MM.1S (cell line): ENCODE data around the gene ZHX3.

ENCODE experiments used
- DNase-seq: peaks from one replicate; pipeline ENCODE4 v3.0.0-alpha.2; 2015
- H2AFZ ChIP-seq: fragments of 300-600 bp; sonication (generic); 2 replicates; pipeline ENCODE4 v1.6.0; 2016; ENCODE audit warnings: antibody characterized with exemption, low read length
- H3F3A ChIP-seq: fragments of 300-600 bp; sonication (generic); 2 replicates; pipeline ENCODE4 v1.6.1; 2016; ENCODE audit warnings: mild to moderate bottlenecking, antibody characterized with exemption, low read length, moderate library complexity, mixed read lengths; ENCODE audit not compliant: insufficient read depth
- H3K27ac ChIP-seq: fragments of 300-600 bp; sonication (generic); 2 replicates; pipeline ENCODE4 v1.5.1; 2016; ENCODE audit warnings: mild to moderate bottlenecking, low read length
- H3K27me3 ChIP-seq: fragments of 300-600 bp; sonication (generic); replicated peaks from 2 replicates; pipeline ENCODE4 v1.6.0; 2016; ENCODE audit warnings: low read length; ENCODE audit not compliant: insufficient read depth
- H3K36me3 ChIP-seq: fragments of 300-600 bp; sonication (generic); replicated peaks from 2 replicates; pipeline ENCODE4 v1.6.1; 2016; ENCODE audit warnings: mild to moderate bottlenecking, low read length, mixed read lengths; ENCODE audit not compliant: insufficient read depth
- H3K4me1 ChIP-seq: fragments of 300-600 bp; sonication (generic); 2 replicates; pipeline ENCODE4 v1.6.1; 2016; ENCODE audit warnings: low read length, mixed read lengths
- H3K4me2 ChIP-seq: fragments of 300-600 bp; sonication (generic); 2 replicates; pipeline ENCODE4 v1.6.0; 2016; ENCODE audit warnings: low read depth, low read length
- H3K4me3 ChIP-seq: fragments of 300-600 bp; sonication (generic); 2 replicates; pipeline ENCODE4 v1.5.1; 2016; ENCODE audit warnings: low read length, mixed read lengths
- H3K79me2 ChIP-seq: fragments of 300-600 bp; sonication (generic); 2 replicates; pipeline ENCODE4 v1.6.1; 2016; ENCODE audit warnings: mixed run types, low read length, mixed read lengths
- H3K9ac ChIP-seq: fragments of 300-600 bp; sonication (generic); 2 replicates; pipeline ENCODE4 v1.6.1; 2016; ENCODE audit warnings: low read length, mixed read lengths
- H3K9me2 ChIP-seq: fragments of 300-600 bp; sonication (generic); replicated peaks from 2 replicates; pipeline ENCODE4 v1.6.1; 2016; ENCODE audit warnings: mild to moderate bottlenecking, low read length, mixed read lengths; ENCODE audit not compliant: insufficient read depth
- H3K9me3 ChIP-seq: fragments of 300-600 bp; sonication (generic); replicated peaks from 2 replicates; pipeline ENCODE4 v1.6.1; 2016; ENCODE audit warnings: mild to moderate bottlenecking, low read length, mixed read lengths; ENCODE audit not compliant: insufficient read depth
- H4K20me1 ChIP-seq: fragments of 300-600 bp; sonication (generic); 2 replicates; pipeline ENCODE4 v1.6.1; 2016; ENCODE audit warnings: mild to moderate bottlenecking, low read length, moderate library complexity, mixed read lengths; ENCODE audit not compliant: insufficient read depth
- EZH2 ChIP-seq: fragments of 300-600 bp; sonication (generic); optimal IDR thresholded peaks from 2 replicates; pipeline ENCODE3; 2017; ENCODE audit warnings: low read depth, mild to moderate bottlenecking, antibody characterized with exemption, low read length, mixed read lengths
- EZH2phosphoT487 ChIP-seq: fragments of 300-600 bp; sonication (generic); IDR thresholded peaks from 2 replicates; pipeline ENCODE4 v1.6.1; 2018; ENCODE audit warnings: antibody characterized with exemption, low read length
- TF ChIP-seq, protein P1 (sequence below): fragments of 300-600 bp; sonication (generic); IDR thresholded peaks from 2 replicates; pipeline ENCODE4 v1.5.1; 2016; ENCODE audit warnings: antibody characterized with exemption, low read length, mixed read lengths

Gene ZHX3

DNA sequence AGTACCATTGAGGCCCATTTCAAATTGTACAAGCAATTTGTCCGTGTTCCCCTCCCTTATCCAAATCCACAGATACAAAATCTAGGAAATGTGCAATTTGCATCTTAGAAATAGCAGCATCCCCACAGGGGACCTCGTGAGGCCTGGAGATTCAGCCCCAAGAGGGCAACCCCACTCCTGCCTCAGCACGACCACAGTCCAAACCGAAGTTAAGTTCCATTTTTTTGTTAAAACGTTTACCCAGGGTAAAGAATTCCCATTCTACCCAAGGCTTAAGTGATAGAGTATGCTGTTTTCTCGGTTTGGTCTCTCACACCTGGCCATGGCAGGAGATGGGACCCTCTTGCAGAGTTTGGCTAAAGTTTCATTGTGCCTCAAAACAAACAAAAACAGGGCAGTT is 139.0 kb downstream of the ZHX3 start:
- Histone ChIP-seq H2AFZ (no peak overlapping the region), H3F3A (no peaks in the 10 kb centered on the region), H3K4me3 (no peak overlapping the region), H3K36me3 (peaks cover 7% of the 10 kb centered on the region; the same call in 1 of the 2 replicates), H3K79me2 (no peaks in the 10 kb centered on the region), H4K20me1 (no peaks in the 10 kb centered on the region), H3K9me3 (no peaks in the 10 kb centered on the region), H3K4me1 (no peaks in the 10 kb centered on the region), H3K27me3 (no peaks in the 10 kb centered on the region), H3K27ac (no peak overlapping the region), H3K9ac (no peak overlapping the region), H3K4me2 (no peak overlapping the region), H3K9me2 (no peaks in the 10 kb centered on the region)
- no peak for DNase-seq
- TF ChIP-seq, protein P1, sequence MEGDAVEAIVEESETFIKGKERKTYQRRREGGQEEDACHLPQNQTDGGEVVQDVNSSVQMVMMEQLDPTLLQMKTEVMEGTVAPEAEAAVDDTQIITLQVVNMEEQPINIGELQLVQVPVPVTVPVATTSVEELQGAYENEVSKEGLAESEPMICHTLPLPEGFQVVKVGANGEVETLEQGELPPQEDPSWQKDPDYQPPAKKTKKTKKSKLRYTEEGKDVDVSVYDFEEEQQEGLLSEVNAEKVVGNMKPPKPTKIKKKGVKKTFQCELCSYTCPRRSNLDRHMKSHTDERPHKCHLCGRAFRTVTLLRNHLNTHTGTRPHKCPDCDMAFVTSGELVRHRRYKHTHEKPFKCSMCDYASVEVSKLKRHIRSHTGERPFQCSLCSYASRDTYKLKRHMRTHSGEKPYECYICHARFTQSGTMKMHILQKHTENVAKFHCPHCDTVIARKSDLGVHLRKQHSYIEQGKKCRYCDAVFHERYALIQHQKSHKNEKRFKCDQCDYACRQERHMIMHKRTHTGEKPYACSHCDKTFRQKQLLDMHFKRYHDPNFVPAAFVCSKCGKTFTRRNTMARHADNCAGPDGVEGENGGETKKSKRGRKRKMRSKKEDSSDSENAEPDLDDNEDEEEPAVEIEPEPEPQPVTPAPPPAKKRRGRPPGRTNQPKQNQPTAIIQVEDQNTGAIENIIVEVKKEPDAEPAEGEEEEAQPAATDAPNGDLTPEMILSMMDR, result no peak
- TF ChIP-seq EZH2 (no peak), EZH2phosphoT487 (no peak)

DNA sequence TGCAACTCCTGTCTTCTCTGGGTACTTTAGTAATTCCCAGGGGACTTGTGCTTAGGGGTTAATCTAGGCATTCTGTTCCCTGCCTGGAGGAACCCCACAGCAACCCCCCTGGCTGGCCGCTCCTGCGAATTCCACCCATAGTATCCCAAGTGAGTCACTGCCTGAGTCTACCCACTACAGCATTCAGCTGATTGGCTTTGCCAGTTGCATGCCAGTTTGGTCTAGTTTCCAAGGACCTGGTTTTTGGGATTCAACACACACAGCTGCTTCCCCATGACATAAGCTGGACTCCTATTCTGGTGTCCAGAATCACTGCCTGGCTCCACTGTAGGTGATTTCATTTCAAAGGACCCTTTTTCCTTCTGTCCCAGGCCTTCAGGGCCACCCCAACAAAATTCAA is 139.9 kb downstream of the ZHX3 start:
- Histone ChIP-seq H3K4me1 (no peaks in the 10 kb centered on the region), H3K9ac (no peak overlapping the region), H3K4me2 (no peak overlapping the region), H3K27me3 (no peaks in the 10 kb centered on the region), H3F3A (0 out of 2 replicates have a peak, but pooled peaks cover 3% of the 10 kb centered on the region), H4K20me1 (no peaks in the 10 kb centered on the region), H3K36me3 (peaks cover 8% of the 10 kb centered on the region; the same call in 1 of the 2 replicates), H3K79me2 (no peaks in the 10 kb centered on the region), H2AFZ (no peak overlapping the region), H3K4me3 (no peak overlapping the region), H3K27ac (no peak overlapping the region), H3K9me2 (no peaks in the 10 kb centered on the region), H3K9me3 (no peaks in the 10 kb centered on the region)
- no peak for TF ChIP-seq EZH2phosphoT487
- TF ChIP-seq, protein P1, result no peak
- TF ChIP-seq EZH2, result no peak
- DNase-seq, result no peak

DNA sequence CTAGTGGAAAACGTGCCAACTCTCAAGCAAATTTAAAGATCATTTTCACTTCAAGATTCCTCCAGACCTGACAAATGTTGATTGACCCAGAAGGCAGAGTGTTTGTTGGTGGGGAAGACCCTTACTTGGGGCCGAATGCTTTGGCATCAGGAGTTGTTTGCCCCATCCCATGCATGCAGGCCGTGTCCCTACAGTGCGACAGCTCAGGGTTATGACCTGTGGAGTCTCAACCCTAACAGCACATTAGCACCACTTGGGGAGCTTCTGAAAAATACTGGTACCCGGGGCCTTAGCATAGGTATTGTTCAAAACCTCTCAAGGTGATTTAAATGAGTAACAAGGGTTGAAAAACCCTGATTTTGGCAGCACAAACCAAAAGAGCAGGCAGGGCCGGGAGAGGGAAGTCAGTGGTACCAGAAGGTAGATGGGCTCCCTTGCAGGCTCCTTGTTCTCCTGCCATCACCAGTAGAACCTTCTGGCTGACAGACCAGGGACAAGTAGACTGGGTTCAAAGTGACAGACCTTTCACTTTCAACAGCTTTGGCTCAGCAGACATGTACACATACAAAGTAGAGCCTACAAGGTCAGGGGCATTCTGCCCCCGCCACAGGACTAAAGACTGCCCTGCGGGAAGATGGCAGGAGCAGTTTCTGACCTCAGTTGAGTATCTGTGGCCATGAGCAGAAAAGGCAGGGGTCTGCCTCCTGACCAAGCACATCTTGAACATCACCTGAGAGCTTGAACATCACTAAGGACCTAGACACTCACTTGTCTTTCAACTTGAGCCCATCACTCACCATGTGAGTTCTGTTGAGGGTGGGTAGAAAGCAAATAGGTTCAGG is 140.6 kb downstream of the ZHX3 start:
- Histone ChIP-seq H3K27me3 (no peaks in the 10 kb centered on the region), H3K36me3 (peaks cover 8% of the 10 kb centered on the region; the same call in 1 of the 2 replicates), H4K20me1 (no peaks in the 10 kb centered on the region), H3K9me2 (no peaks in the 10 kb centered on the region), H3K27ac (no peak overlapping the region), H3K4me1 (no peaks in the 10 kb centered on the region), H3K79me2 (no peaks in the 10 kb centered on the region), H2AFZ (no peak overlapping the region), H3K9me3 (no peaks in the 10 kb centered on the region), H3K9ac (no peak overlapping the region), H3K4me2 (no peak overlapping the region), H3K4me3 (no peak overlapping the region), H3F3A (0 out of 2 replicates have a peak, but pooled peaks cover 3% of the 10 kb centered on the region)
- no peak for DNase-seq
- TF ChIP-seq EZH2 (no peak), EZH2phosphoT487 (no peak)
- TF ChIP-seq, protein P1, result no peak
